T47D (cell line): ENCODE results near the gene DACH1.
A peak's percentile ranks its signal among the peaks of the same experiment; 100 is the strongest.

Source experiments
- DNase-seq, 2 experiments: peaks; one replicate each; pipeline versions ENCODE4 v3.0.0 to v3.0.0-alpha.2; 2011 to 2012; ENCODE audit warnings: low read depth in 1 of 2, low spot score in 1 of 2
- JUND ChIP-seq: IDR thresholded peaks from 2 replicates; pipeline ENCODE4 v1.6.1; 2012; ENCODE audit warnings: low read depth
- in situ Hi-C: cut with HindIII; loops from 2 replicates; pipeline ENCODE4 v1.10.0; 2016; ENCODE audit warnings: low sequenced_read_pairs, low pct_unique_long_range_greater_than_20kb

The DACH1 gene

DNA sequence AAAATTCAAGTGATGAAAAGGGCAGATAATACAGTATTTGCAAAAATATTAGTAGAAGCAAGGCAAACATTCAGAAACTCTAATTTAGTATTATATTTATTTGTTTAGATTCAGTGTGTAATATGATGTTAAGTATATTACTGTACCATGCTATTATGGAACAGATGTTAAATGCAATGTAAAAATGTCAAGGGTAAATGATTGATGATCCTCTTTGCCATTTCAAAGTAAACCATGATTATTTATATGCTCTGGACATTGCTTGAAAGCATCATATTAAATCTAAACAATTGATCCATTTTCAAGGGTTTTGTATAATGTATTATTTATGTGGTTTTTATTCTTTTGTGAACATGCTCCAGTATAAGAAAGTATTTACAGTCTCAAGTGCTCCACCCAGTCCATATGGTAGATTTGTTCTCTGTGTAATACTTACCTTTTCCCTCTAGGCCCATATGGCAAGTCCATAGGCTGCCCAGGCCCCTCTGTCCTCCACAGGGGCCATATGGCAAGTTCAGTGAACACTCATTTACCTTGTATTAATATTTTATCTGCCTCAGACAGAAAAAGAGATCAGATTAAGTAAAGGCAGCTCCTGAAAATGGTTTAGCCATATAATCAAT, 353.5 kb downstream of the DACH1 start:
- in situ Hi-C loops: no loop called here
- no peak for DNase-seq
- TF ChIP-seq JUND: no peak

DNA sequence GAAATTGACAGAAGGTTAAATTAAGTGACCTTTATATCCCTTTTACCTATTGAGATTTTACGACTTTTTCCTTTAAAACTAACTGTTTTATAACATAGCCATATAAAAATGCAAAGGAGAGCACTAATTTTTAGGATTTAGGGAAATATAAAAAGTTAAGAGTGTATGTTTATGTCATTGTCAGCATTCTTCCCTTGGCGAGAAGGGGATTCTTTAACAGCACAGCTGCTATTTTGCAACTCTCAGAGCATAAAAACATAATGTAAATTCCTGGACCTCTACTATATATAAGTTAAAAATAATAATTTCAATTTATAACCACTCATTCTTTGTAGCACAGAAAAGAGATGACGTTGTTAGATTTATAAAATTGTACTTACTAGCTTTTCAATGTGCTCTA, 363.2 kb downstream of the DACH1 start:
- DNase-seq: no peak
- no peak for TF ChIP-seq JUND
- in situ Hi-C loops: no loop called here

DNA sequence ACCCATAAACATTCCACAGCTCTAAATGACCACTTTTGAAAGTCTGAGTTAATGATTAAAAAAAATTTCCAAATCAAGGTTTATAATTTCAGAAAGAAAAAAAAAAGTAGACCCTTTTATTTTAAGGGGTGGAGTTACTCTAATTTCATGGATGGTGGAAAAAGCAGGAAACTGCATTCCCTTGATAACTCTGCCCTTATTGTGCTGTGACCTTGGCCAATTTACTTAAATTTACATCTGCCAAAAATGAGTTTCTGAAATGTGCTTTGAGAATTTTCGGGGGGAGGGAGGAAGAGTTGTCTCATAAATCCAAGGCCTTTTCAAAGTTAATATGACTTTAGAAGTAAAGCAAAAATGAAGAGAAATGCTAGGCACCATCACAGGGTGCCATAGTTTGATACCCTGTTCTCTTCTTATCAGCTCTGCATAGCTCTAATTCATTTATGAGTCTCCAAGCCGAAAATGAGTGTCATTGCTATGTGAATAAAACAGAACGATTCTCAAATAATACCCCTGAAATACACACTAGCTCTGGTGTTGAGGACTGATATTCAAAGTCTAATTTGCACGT, 367.0 kb downstream of the DACH1 start:
- TF ChIP-seq JUND: no peak
- in situ Hi-C loops: no loop called here
- no peak for DNase-seq

DNA sequence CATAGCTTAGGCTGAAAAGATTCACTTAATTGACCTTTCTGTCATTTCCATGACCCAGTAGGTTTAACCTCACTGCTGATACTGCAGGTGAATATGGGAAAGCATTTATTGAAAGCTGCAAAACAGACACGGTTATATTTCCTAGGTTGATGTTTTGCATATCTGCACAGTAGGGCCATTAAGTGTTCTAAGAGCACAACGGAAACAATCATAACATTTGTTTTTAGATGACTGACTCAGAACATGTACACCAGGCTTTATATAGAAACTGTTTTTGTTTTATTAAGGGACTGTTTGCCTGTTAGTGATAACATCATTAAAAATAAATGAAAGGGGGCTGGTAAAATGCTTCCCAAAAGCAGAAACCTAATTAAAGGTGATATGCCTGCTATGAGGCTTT, 367.8 kb downstream of the DACH1 start:
- in situ Hi-C loops: no loop called here
- DNase-seq: no peak
- TF ChIP-seq JUND: no peak

DNA sequence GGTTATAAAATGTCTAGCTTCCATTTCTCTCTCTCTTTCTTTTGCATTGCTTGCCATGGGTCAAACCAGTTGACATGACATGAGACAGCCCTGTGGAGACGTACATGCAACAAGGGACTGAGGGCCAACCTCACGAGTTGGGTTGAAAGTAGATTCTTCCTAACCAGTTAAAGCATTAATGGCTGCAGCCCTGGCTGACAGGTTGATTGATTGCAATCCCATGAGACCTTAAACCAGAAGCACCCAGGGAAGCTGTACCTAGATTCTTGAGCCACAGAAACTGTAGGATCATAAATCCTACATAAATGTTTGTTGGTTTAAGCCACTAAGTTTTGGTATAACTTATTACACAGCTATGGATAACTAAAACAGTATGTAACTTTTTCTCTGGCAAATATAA, 373.8 kb downstream of the DACH1 start:
- TF ChIP-seq JUND: no peak
- in situ Hi-C loops: no loop called here
- DNase-seq: no peak

DNA sequence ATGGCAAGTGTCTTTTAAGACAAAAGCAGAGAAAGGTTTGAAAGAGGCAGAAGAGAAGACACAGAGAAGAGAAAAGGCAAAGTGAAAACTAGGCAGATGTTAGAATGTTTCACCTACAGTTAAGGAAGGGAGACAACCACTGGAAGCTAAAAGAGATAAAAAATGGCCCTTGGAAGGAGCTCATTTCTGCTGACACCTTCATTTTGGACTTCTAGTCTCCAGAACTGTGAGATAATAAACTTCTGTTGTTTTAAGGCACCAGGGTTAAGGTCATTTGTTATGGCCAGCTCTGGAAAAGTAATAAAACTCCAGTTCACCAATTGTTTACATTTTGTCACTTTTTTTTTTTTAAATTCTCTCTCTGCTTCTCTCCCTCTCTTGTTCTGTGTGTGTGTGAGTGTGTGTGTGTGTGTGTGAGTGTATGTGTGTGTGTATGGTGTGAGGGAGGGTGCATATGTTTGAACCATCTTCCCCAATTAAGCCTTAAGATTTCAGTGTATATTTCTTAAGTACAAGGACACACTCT, 374.6 kb downstream of the DACH1 start:
- no peak for DNase-seq
- TF ChIP-seq JUND: no peak
- in situ Hi-C loops: no loop called here

DNA sequence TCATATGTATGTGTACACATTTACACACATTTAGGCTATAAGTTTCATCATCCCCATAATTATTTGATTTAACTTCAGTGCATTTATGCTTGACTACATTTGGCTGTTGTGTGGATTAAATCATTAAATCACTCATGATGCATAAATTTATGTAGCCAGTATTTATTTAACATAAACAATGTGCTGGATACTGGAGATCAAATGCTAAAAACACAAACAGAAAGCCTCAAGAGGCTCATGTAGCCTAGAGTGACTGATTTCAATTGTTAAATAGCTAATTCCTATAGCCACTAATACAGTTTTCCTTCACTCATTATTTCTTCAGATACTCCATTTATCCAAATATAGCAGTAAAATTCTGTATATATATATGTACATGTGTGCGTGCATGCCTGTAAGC, 376.0 kb downstream of the DACH1 start:
- TF ChIP-seq JUND: no peak
- in situ Hi-C loops: no loop called here
- no peak for DNase-seq

DNA sequence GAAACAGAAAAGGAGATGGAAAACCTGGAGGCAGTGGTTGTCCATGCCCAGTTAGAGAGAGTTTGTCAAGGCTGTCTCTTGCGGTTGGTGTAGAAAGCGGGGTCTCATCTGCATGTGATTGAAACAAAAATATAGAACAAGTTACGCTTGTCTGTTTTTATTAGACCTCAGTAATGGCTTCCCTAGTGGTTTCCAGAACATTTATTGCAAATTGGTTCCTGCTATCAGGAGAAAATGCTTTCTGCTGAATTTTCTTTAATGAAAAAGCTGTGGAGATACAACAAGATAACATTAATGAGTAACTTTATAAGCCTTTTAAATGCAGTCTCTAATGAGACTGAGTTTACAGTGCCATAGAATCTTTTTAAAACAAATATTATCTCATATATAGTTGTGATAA, 378.0 kb downstream of the DACH1 start:
- DNase-seq: no peak
- no peak for TF ChIP-seq JUND
- in situ Hi-C loops: no loop called here

DNA sequence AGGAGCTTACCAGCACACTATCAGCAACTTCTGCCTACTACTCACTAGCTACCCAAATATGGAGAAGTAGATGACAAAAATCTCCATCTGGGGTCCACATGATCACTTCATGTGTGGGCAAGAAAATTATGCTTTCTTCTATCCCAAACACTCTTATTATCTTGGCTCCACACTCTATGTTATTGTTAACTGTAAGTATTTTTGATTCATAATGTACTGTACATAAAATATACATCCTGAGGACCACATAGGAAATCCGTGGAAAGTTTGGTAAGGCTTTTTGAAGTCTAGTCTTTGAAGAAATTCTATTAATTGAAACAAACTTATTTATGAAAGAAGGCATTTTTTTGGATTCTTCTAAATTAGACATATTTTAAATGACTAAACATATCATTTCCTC, 378.8 kb downstream of the DACH1 start:
- no peak for DNase-seq
- in situ Hi-C loops: no loop called here
- TF ChIP-seq JUND: no peak

DNA sequence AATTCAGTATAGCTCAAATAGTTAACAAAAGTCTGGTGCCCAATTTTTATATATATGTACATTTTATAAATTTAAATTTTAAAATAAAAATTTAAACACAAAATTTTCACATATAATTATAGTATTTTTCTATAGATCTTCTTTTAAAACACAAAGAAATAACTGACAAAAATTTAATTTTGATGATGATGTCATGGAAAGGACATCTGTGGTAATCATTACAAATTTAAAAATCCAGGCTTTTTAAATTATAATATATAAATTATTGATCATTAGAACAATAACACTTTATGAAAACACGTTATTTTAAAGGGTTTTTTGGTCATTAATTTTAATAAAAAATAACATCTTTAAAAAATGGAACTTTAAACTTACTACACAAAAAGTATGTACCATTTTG, 381.1 kb downstream of the DACH1 start:
- no peak for DNase-seq
- in situ Hi-C loops: no loop called here
- TF ChIP-seq JUND: no peak

DNA sequence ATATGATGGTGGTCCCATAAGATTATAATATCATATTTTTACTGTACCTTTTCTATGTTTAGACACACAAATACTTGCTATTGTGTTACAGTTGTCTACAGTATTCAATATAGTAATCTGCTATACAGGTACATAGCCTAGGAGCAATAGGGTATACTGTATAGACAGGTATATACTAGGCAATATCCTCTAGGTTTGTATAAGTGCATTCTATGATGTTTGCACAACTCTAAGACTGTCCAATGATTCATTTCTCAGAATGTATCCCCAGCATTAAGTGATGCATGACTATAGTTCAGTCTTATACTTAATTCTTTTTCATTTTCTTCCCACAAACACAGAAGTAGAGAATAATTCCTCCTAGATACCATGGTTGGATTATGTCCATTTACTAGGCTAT, 383.3 kb downstream of the DACH1 start:
- DNase-seq: no peak
- no peak for TF ChIP-seq JUND
- in situ Hi-C loops: no loop called here

DNA sequence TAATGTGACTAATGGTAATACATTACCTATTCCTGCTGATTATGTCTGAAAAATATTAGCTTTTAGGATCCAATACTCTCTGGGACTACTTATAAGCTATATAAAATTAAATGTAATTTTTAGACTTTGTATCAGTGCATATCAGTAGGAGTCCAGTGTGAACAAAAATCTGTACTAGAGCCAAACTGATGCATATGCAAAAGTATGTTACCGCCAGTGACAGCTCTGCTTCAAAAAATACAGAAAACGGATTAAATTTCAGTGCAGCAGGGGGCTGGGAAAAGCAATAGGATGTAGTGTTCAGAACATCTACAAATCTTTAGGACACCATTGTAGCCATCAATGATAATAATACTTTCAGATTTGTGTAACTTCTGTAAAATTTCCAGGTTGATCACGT, 385.5 kb downstream of the DACH1 start:
- no peak for TF ChIP-seq JUND
- in situ Hi-C loops: no loop called here
- DNase-seq: no peak

DNA sequence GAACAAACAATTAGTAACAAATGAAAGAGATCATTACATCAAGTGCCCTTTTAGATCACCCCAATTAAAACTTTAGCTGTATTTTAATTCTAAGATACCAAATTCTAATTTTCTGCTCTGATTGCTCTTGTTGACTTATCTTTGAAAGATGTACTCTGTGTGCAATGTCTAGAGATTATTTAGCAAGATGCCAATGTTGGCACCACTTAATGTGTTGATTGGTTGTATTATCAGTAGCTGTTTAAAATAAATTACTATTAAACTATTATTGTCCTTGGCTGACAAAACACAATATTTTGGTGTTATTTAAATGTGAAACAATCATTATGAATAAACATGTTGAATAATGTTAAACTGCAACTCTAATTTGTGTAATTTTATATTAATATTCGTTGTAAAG, 386.0 kb downstream of the DACH1 start:
- DNase-seq: no peak
- in situ Hi-C loops: no loop called here
- TF ChIP-seq JUND: no peak

DNA sequence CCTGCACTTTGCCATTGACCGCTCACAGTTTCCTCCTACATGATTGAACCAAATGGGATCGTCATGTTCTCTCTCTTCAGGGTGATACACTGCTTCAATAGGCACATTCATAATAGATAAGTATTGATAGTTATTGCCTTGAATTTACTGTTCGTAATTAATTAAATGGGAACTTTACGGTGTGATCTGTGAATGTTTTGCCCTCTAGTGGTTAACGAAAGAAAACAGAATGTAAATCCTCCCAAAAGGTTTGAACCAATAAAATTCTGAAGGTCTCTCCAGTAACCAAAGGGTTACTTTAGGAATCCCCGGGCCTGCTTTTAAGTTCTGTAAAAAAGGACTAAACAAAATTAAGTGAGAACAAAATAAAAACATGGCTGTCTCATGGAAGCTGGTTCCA, 389.3 kb downstream of the DACH1 start:
- in situ Hi-C loops: no loop called here
- TF ChIP-seq JUND: no peak
- DNase-seq: peak; percentile 3 to 11
